Measurements from ENCODE around the gene INF2.

INF2 gene

DNA sequence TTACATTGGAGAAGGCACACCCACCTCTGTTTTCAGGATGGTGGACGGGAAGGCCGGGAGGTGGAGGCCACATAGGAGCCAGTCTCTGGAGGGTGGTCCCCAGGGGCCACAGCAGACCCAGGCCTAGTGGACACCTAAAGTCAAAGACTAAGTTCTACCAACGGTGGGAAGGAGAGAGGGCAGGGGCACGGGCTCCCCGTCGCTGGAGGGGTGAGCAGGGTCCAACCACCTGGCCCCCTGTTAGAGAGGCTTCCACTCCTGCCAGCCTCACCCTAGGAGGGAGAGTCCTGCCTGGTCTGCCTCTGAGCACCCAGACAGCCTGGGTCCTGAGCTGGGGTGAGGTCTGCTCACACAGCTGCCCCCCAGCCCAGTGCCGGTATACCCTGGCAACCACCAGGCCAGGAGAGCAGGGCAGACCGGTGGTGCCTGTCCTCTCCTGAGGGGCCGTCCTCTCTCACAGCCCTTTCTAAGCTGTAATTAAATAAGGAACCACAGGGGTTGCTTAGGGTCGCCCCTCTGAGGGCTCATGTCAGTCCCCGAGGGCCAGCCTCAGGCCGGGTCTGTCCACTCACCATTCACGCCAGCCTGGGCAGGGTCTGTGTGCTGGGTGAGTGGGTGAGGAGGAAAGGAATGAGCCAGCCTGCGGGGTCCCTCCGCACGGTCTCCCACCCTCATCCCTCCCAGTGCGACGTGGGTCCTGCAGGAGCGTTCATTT is 2.3 kb downstream of the INF2 start:
- no peak for DNase-seq

DNA sequence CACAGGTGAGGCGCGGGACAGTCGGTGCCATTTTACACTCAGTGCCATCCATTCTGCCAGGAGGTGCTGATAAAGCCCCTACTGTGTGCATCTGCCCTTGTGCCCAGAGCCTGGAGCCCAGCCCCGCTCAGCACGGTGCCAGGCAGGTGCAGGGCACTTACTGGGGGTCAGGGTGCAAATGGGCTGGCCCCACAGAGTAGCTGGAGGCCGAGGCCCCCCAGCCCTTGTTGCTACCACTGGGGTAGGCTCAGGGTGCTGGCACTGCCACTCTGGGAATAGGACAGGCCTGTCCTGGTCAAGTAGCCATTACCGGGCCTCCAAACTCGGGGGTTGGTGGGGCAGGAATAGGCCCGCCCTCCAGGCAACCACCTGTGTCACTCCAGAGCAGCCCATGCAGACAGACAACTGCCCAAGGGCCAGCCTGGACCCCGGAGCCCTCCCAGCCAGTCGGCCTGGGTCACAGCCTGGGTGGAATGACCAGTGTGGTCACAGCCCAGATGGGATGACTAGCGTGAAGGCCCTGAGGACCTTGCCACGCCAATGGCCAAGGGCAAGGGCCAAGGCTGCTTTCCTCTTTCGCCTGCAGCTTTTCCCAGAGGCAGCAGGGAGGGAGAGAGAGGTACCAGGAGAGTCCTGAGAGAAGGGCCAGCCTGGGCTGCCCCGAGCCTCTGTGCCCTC is 3.0 kb downstream of the INF2 start:
- DNase-seq = no peak

DNA sequence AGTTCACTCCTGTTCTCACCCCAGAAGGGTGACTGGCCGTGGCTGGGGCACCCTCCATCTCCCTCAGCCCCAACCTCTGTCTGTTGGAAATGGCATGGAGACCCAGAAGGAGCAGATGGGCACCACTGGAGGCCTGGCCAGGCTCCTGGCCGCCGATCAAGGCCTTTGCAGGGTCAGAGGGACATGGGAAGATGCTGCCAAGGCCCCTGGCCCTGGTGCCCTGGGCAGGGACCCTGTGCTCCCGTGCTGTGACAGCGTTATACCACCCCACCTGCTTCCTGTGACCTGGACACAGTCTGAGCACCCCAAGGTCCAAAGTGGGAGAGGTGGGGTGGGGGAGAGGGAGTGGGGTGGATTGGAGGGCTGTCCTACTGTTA is 3.5 kb downstream of the INF2 start:
- DNase-seq = no peak

- DNase-seq = no peak
These were observed 4.3 kb downstream of the INF2 start for GRCh38 chr14:104693482-104694431.

GRCh38 chr14:104694475-104694950 is 5.1 kb downstream of the INF2 start:
- DNase-seq = peak; percentile 32

DNA sequence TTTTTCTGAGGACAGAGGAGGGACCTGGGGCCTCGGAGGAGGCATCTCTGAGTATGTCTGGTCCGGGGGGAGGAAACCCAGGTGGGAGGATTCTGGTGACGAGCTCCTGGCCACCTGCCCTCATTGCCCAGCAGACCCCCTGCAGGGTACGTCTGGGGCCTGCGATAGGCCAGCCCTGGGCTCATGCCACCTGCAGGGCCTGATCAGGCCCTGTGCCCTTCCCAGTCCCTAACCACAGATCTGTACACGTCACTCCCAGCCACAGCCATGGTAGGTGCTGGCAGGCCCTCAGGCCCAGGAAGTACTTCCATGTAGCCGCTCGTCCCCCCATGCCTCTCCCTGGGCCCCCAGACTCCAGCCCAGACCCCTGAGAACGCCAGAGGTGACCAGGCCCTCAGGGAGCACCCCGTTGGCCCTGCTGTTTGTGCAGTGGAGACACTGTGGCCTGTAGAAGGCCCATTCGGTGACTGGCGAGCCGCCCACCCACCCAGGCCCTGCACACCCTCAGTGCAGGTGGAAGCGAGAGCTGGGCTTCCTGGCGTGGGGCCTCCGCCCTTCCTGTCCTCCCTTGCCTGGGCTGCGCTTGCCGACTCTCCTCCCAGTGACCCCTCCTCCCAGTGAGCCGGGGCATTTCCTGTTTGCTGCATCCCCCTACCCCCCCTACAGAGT is 5.7 kb downstream of the INF2 start:
- DNase-seq = peak; percentile 32

DNA sequence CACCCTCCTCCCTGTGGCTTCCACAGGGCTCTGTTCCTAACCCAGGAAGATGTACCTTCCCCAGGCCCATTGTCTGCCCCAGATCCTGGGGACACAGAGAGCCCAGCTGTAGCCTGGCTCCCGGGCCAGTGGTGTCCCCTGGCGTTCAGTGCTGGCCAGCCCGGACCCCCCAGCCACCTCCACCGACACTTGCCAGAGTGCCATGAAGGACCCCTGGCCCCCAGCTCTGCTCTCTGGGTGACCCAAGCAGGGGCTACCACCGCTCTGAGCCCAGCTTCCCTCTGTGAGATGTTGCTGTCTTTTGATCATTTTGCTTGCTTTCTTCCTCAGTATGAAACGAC is 6.2 kb downstream of the INF2 start:
- no peak for DNase-seq

GRCh38 chr14:104696671-104697316 is 7.4 kb downstream of the INF2 start:
- no peak for DNase-seq

- no peak for DNase-seq
These were observed 7.9 kb downstream of the INF2 start for GRCh38 chr14:104697317-104697703.

GRCh38 chr14:104697892-104698583 is 8.6 kb downstream of the INF2 start:
- no peak for DNase-seq

DNA sequence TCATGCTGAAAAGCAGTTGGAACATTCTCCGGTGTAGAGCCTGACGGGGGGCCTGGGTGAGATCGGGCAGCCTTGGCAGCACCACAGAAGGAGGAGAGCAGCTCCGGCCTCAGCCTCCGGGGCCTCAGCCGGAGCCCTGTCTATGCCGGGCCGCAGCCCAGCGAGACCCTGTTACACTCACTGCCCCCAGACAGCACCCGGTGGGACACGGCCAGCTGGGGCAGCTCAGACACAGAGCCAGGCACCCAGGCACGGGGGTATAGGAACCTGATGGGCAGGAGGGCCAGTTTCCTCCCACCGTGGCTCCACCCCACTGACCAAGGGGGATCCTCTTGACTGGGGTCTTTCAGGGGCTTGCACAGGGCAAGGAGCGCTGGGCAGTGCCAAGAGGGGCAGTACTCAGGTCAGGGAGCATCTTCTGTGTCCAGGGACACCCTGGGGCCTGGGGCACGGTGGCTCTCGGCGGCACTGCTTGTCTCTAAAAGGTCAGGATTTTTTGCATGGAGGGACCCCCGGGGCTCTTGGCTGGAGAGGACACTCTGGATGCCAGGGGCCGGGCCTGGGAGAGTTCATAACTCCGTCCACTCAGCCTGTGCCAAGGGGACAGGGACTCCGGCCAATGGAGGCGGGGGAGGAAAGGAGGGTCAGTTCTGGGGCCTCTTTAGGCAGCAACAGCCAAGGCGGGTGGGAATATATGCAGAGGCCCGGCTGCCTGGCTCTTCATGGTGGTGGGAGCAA is 9.4 kb downstream of the INF2 start:
- no peak for DNase-seq

DNA sequence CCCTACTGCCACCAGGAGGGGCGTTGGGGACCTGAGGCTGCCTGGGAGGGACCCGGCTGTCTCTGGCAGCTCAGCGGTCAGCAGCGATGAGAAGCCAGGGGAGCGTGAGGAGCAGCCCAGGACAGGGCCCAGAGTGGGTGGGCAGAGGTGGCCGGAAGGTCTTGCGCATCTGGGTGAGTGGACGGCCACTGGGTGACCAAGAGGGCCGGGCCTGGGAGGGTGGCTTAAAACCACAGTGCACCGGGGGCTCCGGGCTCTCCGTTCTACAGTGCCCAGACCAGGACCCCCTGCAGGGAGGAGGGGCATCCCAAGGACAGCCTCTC is 10.0 kb downstream of the INF2 start:
- no peak for DNase-seq

DNA sequence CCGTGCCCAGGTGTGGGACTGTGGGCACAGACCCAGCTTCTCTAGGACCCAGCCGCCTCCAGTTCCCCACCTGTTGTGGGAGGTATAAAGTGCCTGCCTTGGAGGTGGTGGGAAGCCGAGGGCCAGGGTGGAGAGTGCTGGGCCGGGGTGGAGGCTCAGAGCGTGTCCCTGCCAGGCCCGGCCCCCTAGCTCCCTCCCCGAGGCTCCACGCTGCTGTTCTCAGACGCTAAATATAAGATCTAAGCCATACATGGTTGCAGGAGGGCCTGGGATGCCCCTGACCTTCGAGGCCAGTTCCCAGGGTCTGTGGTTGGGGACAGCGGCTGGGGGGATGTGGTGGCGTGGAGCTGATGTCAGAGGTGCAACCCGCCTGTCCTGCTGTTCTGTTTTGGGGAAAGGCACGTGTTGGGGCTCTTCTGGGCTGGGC is 10.8 kb downstream of the INF2 start:
- no peak for DNase-seq

DNA sequence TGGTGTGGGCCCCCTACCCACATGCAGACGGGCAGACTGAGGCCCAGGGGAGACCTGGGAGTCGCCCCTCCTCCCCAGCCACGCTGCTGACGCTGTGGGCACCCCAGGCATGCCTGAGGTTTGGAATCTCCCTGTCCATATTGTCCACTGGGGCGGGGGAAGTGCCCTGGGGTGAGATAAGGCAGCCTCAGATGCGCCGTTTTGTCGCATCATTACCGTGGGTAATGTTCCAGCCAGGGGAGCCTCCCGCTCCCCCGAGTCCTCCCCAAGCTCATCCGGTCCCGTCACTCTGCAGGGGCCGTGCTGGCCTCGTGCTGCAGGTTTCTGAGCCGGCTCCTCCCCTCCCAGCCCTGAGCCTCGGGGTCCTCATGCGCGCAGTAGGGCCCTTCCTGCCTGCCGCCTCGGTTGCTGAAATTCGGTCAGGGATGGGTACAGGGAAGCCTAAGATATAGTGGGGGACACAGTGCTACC is 11.4 kb downstream of the INF2 start:
- no peak for DNase-seq

DNA sequence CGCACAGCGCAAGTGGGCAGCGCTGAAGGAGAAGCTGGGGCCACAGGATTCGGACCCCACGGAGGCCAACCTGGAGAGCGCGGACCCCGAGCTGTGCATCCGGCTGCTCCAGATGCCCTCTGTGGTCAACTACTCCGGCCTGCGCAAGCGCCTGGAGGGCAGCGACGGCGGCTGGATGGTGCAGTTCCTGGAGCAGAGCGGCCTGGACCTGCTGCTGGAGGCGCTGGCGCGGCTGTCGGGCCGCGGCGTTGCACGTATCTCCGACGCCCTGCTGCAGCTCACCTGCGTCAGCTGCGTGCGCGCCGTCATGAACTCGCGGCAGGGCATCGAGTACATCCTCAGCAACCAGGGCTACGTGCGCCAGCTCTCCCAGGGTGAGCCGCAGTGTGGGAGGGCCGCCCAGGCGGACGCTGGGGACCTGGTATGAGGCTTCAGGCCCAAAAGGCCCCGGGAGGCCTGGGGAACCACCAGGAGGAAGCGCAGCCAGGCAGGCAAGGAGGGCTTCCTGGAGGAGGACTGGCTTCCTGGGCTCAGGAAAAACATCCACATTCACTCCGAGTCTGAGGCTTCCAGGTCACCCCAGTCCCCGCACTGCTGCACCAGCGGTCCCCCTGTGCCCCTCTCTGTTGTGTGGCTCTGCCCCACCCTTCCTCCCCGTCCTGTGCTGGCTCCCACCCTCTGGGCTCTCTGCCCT is 12.1 kb downstream of the INF2 start:
- DNase-seq = no peak

GRCh38 chr14:104702106-104702505 is 12.7 kb downstream of the INF2 start:
- no peak for DNase-seq

- no peak for DNase-seq
These were observed 13.3 kb downstream of the INF2 start for GRCh38 chr14:104702673-104703072.

- DNase-seq = no peak
These were observed 13.9 kb downstream of the INF2 start for GRCh38 chr14:104703269-104703668.

DNA sequence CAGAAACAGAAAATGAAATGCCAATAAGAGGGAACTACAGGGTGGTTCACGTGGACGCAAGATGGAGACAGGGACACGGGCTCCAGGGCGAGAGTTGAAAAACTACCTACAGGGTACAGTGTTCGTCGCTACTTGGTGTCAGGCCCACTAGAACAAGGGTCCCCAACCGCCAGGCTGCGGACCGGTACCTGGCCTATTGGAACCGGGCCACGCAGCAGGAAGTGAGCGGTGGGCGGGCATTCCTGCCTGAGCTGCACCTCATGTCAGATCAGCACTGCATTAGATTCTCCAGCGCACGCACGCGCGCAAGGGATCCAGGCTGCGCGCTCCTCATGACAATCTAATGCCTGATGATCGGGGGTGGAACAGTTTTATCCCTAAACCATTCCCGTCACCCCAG is 14.8 kb downstream of the INF2 start:
- DNase-seq = no peak

GRCh38 chr14:104705340-104706047 is 16.1 kb downstream of the INF2 start:
- no peak for DNase-seq

Measured in NCI-H1105 treated with DMSO at 0.1 percent for 48 hours (cell line).